SHP77 (cell line): ENCODE data around the gene LIPC.

Source experiments
- DNase-seq, 2 experiments: peaks; one replicate each; lab custom pipeline; 2025; lab: John Stamatoyannopoulos, UW

Gene LIPC

DNA sequence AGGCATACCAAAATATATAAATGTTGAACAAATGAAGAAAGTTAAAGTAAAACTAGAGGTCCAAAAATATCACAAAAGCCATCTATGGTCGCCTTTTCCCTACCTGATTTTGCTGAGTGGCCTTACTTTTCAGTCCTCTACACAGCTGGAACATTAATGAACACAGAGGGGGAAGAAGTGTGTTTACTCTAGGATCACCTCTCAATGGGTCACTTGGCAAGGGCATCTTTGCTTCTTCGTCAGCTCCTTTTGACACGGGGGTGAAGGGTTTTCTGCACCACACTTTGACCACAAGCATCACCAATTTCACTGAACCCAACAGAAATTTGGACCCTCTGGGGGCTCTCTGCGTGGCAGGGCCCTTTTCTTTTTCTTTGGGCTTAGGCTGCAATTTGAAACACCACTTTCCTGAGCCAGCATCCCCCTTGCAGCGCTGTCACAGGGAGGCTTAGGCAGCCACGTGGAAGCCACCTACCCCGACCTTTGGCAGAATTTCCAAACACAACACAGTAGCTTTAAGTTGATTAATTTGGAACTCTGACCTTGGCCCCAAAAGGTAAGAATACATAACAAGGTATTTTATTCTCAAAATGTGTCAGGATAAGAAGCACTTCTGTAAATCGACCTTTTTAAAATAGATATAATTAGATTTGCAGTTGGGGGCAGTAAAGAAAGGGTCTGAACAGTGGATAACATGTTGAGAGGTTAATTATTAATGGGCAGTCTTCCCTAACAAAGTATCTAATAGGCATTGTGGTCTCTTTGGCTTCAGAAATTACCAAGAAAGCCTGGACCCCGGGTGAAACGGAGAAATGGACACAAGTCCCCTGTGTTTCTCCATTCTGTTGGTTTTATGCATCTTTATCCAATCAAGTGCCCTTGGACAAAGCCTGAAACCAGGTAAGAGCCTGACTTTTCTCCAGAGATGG, at the start of gene LIPC:
LIPC (plus strand) TSS at position 771 of the 929 bp plus-strand sequence; CDS start at position 813, 42 bp downstream.
- no peak for DNase-seq

DNA sequence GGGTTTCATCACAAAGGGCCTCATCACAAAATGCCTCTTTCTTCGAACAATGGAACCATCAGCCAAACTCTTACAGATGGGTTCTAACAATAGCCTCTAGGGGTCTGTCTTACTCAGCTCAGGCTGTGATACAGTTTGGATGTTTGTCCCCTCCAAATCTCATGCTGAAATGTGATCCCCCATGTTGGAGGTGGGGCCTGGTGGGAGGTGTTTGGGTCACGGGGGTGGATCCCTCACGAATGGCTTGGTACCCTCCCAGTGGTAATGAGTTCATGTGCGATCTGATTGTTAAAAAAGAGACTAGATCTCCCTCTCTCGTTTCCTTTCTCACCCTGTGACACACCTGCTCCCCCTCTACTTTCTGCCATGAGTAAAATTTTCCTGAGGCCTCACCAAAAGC, 47.9 kb upstream of the LIPC start:
- no peak for DNase-seq

DNA sequence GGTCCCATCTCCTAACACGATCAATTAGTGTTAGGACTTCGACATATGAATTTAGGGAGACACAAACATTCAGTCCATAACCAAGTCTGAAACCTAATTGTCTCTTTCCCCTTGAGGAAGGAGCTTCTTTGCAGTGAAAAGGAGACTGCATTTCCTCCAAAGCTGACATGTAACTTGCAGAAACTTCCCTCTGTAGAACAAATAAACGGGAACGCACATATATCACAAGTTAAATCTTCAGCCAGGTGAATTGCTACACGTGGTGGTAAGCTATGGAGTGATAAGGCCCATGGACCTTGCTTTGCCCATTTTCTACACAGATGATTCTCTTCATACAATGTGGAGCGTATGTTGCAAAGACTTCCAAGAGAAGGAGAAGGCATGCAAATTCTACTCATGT, 47.1 kb upstream of the LIPC start:
- no peak for DNase-seq

DNA sequence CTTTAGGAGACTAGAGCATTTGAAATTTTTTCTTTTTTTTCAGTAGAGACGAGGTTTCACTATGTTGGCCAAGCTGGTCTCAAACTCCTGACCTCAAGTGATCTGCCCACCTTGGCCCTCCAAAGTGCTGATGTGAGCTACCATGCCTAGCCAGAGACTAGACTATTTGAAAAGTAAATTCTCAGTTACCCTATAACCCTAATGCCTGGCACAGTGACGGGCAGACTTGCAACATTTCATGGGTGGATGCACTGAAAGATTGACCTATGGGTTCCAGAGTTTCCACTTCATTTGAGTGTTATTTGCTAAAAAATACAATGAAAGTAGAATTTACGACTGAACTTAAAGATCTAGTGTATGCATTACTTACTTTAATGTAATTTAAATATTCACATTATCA, 45.7 kb upstream of the LIPC start:
- DNase-seq: no peak

DNA sequence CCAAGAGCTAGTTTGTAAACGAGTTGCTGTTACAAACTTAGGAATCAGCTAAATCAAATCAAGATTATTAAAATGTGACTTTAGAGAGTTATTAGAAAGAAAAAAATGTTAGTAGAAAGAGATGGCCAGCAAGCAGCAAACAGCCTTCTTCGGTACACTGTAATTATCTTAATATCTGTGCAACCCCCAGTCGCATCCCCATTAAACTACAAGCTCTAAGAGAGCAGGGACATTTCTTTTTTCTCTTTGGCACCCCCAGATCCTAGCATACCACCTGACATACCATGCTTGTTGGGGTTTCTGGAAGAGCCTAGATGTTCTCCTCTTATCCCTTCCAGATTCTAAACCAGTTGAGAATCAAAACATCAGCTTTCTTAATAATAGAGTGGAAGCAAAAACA, 45.1 kb upstream of the LIPC start:
- DNase-seq: no peak

DNA sequence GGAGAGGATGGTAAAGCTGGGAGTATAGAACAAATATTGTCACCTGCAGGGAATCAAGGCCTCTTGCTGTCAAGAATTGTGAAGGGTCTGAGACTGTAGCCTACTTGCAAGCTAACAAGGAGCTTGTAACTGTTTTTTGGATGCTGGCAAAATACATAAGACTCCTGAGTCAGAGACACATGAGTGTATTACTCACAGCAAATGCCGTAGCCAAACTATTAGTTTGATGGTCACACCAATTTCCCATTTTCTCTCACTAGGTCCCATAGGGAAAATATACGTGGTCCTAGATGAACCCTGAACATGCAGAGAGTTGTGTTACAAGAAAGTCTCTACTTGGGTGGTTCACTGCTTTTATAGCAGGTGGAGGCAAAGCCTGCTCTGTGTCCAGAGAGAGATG, 44.7 kb upstream of the LIPC start:
- no peak for DNase-seq

DNA sequence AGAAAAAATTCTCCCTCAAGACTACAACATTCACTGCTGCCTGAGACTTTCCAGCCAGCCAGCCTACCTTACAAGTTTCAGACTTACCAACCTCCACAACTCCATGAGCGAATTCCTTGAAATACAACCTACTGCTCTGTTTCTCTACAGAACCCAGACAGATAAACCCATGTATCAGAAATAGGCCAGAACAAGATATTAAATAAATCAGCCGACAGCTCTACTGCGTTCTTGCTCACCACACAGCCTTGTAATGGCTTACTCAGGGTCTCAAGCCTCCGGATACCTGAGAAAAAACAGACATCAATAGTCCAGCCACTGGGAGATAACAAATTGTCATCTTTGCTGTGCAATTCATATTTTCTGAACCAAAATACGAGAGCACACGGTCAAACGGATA, 43.6 kb upstream of the LIPC start:
- no peak for DNase-seq

DNA sequence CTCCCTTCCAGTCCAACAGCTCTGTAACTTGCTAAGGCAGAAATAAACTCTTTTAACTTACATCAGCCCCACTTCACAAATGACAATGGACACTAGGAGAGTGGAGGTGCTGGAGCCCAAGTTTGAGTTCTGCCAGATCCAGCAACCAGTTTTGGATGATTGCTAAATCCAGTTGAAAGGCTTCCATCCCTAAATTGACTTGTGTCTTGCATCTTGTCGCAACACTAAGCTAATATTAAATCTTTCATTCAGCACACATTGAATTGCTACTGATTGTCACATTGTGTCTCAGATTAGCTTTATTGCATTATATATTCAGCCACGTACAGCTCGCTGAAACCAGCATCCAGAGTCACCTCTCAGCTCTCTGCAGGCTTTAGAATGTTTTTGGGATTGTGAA, 41.7 kb upstream of the LIPC start:
- DNase-seq: no peak

DNA sequence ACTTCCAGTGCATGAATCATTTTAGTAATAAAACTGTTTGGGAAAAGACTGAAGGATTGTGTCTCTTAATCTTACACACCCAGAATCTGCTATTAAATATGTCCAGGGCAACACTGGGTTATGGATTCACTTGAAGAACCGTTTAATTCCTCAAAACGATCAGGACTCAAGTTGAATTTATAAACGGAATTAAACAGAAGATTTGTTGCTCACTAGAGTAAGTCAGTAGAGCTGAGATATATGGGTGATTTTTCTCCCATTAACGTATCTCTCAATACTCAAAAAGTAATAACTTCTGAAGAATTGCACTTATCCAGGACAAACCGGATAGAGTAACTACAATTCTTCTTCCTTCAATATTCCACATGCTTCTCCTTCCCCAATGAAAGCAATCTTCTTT, 41.1 kb upstream of the LIPC start:
- DNase-seq: no peak

DNA sequence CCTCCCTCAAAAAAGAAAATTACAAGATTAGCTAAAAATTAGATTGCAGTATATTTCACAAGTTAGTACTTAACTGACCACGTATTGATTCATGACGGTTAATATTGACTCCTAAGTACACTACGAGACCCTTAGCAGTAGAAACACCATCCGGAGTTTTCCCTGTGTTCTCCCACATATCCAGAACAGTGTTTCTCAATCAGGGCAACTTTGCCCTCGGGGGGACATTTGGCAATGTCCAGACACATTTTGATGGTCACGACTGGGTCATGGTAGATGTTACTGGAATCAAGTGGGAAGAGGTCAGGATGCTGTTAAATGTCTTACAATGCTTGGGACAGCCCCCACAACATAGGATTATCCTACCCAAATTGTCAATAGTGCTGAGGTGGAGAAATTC, 40.7 kb upstream of the LIPC start:
- DNase-seq: no peak

DNA sequence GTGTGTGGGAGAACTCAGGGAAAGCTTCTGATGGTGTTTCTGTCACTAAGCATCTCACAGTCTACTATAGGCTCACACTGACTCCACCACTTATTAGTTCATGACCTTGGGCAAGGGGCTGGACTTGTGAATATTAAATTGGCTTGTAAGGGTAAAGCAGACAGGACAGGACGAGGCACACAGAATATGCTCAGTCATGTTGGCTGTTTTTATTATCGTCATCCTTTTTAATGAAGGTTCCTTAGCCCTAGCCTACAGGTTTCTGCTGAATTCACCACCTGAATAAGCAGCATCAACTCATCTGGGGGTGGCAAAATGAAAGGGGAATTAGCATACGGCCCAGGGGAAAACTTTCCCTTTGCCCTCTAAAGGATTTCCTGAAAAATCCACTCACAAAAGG, 39.6 kb upstream of the LIPC start:
- DNase-seq: no peak

DNA sequence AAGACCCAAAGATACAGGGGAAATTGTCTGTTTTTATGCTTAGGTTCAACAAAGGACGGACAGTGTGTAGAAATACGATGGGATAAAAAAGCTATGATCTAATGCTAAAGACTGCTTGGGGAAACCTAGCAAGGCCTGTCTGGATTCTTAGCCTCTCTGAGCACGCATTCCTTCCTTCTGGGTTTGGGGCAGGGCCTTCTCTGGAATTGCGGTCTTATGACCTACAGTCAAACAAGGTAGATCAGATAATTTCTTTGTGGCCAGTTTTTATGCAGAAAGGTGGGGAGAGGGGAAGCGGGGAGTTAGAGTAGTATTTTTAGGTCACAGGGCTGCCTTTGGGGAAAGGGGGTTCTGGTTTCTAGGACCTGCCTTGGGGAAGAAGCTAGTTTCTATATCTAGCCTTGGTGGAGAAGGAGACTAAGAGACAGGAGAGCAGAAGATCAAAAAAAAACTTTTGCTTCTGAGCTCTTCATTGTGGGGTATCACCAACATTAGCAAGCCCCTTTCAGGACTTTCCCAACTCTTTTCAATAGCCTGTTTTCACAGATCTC, 39.1 kb upstream of the LIPC start:
- no peak for DNase-seq

DNA sequence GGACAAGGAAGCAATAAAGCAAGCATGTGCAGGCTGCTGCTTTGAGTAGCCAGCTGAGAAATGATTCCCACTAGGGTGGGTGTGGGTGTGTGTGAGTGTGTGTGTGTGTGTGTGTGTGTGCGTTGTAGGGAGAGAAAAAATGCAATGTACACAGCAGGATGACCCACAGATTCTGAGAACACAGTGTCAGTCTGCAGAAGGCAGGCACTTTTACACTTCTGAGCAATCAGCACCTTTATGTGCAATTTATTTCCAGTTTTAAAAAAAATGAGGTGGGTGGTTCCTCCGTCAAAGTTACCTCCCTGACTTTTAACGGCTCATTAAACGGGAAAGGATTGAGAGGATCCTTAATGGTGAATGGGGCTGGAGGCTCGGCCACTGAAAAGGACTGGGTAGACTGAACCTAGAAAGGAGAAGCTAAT, 38.5 kb upstream of the LIPC start:
- no peak for DNase-seq

DNA sequence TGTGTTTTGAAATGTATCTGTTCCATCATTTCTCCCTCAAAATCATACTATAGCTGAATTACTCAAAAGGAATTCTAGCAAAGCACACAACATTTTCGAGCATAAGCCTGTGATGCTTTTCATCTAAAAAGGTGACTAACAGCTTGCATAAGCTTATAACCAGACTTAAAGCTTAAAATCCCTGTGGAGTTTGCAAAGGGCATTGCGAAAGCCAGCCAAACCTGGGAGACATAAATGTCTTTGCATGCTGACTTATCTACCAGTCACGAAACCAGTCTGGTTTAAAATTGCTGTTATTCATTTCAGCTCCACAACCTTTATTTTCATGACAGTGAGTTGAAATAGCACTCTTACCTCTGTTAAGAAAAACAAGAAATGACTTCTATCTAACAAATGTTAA, 35.6 kb upstream of the LIPC start:
- no peak for DNase-seq

DNA sequence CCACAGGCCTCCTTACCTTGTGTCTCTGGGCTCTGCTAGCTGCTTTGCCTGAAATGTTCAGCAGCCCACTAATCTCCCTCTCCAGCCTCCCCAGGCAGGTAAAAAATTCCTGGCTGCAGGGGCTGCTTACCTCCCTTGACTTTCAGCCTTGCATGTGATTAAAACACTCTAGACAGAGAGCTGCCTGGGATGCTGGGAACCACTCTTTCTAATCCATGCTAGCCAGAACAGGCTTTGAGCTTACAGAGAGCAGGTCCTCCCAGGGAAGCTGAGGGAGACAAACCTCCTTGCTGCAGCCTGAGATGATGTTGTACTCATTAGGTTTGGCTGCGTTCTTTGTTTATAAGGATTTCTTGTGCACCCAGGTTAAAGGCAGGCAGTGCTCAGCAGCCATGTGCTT, 33.7 kb upstream of the LIPC start:
- DNase-seq: no peak

DNA sequence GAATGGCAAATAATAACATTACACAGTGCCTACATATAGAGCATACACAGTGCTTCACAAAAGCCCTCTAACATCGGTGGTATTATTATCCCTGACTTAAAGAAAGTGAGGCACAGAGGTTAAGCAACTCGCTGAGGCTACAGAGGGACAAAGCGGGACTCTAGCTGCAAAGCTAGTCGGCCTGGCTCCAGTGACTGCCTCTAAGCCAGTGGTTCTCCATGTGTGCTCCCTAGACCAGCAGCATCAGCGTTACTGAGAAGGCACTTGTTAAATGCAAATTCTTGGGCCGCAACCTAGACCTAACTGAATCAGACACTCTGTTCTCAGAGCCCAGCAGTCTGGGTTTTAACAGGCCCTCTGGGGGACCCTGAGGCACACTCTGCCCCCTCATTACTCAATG, 33.1 kb upstream of the LIPC start:
- DNase-seq: no peak

DNA sequence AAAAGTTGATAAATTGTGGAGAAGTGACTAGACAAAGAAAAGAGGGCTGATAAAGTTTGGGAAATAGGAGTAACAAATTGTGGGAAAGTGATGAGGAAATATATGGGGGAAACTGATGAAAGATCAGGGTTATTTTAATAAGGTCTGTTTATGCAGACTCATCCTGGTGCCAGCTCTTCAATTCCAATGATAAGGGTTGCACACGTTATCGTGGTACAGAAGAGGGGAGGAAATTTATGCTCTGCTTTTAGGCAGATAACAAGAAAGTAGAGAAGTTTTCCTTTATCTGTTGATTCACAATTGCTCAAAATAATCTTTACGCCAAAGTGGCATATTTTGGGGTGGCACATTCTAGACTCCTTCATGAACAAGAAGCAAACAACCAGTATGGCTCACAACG, 32.1 kb upstream of the LIPC start:
- DNase-seq: no peak

DNA sequence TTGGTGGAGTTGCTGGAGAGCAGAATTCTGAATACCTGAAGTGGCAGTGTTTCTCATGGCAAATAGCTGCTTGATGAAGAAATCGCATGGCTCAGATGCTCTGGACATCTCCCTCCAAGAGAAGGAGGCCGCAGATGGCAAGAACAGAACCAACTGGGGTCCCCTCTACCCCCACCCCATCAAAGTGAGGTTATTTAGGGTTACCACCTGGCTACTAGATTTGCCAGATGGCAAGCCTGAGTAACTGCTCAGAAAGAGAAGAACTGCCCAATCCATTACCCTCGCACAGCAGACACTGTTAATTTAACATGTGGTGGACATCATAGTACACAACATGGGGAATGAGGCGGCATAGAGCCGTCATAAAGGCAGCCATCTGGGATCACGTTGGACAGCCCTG, 30.5 kb upstream of the LIPC start:
- no peak for DNase-seq

DNA sequence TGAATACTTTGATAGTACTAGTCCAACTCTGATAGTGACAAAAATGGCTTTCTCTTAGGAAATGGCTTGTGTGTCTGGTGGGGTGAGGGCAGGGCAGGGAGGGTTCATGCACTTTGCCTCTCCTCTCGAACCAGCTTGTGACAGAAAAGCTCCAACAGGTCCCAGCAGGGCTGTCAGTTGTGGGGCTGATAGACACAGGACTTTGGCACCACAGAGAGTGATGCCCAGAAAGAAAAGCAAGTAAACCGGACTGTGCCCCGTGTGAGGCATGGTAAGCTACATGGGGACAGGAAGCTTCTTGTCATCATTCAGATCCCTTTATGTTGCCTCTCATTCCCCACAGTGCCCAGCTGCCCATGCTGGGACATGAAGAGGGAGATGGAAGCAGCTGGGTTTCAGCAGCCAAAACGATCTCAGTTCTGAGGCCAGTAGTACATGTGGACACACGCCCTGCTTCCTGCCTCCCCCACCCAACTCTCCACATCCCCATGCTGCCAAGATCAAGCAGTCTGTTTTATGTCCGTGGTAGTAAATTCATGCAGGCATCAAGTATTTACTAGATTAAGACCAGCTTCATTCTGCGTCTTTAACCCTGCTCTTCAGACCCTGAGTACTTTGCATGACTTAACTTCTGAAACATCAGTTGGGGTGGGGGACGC, 29.7 kb upstream of the LIPC start:
- no peak for DNase-seq

DNA sequence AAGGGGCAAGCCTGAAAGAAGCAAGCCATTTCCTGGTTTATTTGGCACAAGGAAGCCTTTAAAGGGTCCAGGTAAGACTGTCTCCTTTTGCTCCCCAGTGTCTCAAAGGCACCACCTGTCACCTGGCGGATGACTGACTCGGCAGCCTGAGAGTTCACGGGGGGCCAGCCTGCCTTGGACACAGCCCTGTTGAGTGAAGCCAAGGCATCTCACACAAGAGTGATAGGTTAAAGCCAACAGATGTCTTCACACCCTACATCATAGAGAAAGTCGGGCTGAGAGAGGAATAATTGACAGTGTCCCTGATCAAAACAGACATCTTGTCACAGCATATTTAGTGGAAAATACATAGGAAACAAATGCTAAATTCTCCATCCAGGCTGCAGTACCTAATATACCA, 28.2 kb upstream of the LIPC start:
- no peak for DNase-seq

DNA sequence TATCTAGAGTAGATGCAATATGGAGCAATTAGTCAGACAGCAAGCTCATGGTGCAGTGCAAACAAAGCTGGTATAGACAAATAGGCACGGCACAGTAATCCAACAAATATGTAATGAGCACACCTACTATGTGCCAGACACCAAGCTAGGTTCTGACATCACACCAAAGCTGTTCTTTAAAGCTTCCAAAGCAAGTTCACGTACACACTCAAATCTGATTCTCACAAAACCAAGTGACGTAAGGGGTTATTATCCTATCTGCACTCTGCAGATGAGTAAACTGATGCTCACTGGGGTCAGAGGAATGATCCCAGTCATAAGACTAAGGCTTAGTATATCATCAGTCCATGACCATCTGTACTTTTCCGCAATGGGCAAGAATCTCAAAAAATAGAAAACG, 27.8 kb upstream of the LIPC start:
- no peak for DNase-seq

DNA sequence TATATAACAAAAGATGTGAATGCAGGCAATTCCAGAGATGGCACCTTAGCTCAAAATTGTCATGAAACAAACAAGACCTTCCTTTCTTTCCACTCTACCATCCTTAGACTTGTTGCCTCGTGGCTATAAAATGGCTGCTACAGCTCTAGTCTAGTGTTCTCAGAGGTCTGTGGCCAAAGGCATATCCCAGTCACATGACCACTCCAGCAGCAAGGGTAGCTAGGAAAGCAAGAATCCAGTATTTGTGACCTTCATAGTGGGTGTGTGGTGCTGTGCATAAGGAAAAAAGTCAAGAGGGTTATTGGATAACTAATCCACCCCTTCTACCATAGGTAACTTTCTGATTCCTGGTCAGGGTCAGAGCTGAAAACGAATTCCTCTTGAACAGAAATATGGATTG, 27.1 kb upstream of the LIPC start:
- no peak for DNase-seq

DNA sequence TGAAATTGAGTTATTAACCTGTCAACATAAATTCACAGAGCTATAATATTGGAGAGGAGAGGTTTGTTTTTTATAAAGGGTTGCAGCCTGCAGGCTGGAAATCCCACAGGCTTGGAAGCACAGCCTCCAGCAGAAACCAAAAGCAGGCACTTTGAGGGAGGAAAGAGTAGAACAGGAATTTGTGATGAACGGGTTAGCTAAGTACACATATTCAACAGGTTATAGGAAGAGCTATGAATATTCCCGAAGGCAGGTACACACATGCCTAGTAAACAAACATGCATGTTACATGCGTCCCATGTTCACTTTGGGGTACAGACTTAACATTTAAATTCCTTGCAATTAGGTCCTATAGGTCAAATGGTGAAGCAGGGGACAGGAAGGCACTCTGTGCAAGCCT, 25.9 kb upstream of the LIPC start:
- no peak for DNase-seq
